T-helper 17 cell (primary cell): ENCODE data around the gene KCNN1. TPM values are rescaled to one million over a fixed set of nuclear protein-coding genes. Genes with fewer than 3 reads are reported as not detected.

Source experiments
- ATAC-seq: fragments of 150-1000 bp; cut with Tn5 transposase; 2 replicates; pipeline ENCODE4 v1.10.0; 2021; ENCODE audit warnings: mild to moderate bottlenecking, moderate library complexity
- DNase-seq, 3 donors: peaks; one replicate each; pipeline versions ENCODE4 v3.0.0 to v3.0.0-alpha.2; 2020 to 2021
- H3K9me3 ChIP-seq: one replicate; pipeline ENCODE4 v1.7.0; 2013; ENCODE audit warnings: low read length, mild to moderate bottlenecking; ENCODE audit not compliant: control insufficient read depth, poor library complexity, severe bottlenecking
- H3K27ac Mint-ChIP-seq: one replicate; pipeline ENCODE4 v1.8.0; 2022; ENCODE audit warnings: mild to moderate bottlenecking, moderate library complexity, mixed read lengths
- H3K27me3 Mint-ChIP-seq: one replicate; pipeline ENCODE4 v1.8.0; 2022; ENCODE audit warnings: mixed read lengths
- H3K36me3 Mint-ChIP-seq: one replicate; pipeline ENCODE4 v1.8.0; 2022; ENCODE audit warnings: low read depth, mixed read lengths
- H3K4me1 Mint-ChIP-seq: one replicate; pipeline ENCODE4 v1.8.0; 2022; ENCODE audit warnings: mild to moderate bottlenecking, mixed read lengths
- H3K4me3 Mint-ChIP-seq: one replicate; pipeline ENCODE4 v1.8.0; 2022; ENCODE audit warnings: mild to moderate bottlenecking, moderate library complexity, mixed read lengths
- total RNA-seq, 4 donors: library from RNA in 2 of 4; stranded (reverse) in 2 of 4; gene quantifications; one replicate each; pipeline ENCODE4 v1.2.3 and lab custom pipeline; 2022 to 2026

Gene KCNN1
- total RNA-seq, 2 donors from 2014 or later, result not detected

DNA sequence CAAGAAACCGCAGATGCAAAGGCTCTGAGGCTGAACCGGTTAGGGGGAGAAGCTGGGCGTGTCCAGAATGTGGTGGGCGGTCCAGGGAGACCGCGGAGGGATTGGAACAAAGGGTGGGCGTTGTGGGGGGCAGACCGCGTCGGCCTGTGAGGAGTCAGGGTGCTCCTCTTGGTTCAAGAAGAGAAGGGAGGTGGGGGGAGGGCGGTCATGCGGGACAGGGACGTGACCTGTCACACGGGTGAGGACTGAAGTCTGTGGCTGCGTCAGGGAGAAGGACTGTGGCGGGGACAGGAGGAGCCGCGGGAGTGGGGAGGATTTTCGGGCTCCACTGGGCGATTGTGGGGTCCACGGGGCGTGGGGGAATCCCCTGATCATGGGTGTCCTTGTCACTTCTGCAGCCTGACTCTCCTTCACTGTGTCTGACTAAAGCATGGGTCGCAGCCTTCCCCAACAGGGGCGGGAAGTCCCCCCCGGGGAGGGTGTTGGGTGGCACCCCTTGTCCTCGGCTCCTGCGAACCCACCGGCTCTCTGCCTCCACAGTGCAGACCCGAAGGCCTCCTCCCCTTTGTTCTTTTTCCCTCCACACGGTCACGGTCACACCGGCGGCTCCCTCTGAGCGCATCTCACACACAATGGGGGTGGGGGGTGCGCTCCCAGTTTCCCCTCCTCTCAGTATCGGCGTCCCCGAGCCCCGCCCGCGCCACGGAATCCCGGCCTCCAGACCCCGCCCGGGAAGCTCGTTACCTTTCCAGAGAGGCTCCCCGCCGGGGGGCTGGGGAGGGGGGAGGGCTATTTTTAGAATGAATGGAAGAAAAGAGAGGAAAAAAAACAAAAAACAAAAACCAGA is 16.4 kb upstream of the KCNN1 start:
- Mint-ChIP-seq H3K36me3 (peaks cover 4% of the 10 kb centered on the region), H3K27ac (peak overlapping the region; percentile 99), H3K4me1 (peaks cover 40% of the 10 kb centered on the region), H3K27me3 (peaks cover 35% of the 10 kb centered on the region), H3K4me3 (peak overlapping the region; percentile 88)
- H3K9me3 ChIP-seq, result no peaks in the 10 kb centered on the region
- ATAC-seq, result peak; percentile 12
- peak in 2 of 3 donors; percentile 44 to 63 for DNase-seq

GRCh38 chr19:17951157-17951989 is 15.5 kb upstream of the KCNN1 start:
- Mint-ChIP-seq H3K36me3 (peaks cover 4% of the 10 kb centered on the region), H3K4me1 (peaks cover 33% of the 10 kb centered on the region), H3K4me3 (peak overlapping the region; percentile 88), H3K27me3 (peaks cover 35% of the 10 kb centered on the region), H3K27ac (no peak overlapping the region)
- DNase-seq (no peak), ATAC-seq (no peak)
- no peaks in the 10 kb centered on the region for H3K9me3 ChIP-seq

- H3K9me3 ChIP-seq, result no peaks in the 10 kb centered on the region
- no peak overlapping the region for H3K4me3 Mint-ChIP-seq
- H3K27me3 Mint-ChIP-seq, result peaks cover 37% of the 10 kb centered on the region
- ATAC-seq (no peak), DNase-seq (no peak)
- no peak overlapping the region for H3K27ac Mint-ChIP-seq
- H3K36me3 Mint-ChIP-seq, result peaks cover 5% of the 10 kb centered on the region
- H3K4me1 Mint-ChIP-seq, result peaks cover 28% of the 10 kb centered on the region
These were observed 14.6 kb upstream of the KCNN1 start for GRCh38 chr19:17951990-17952976.

- peaks cover 44% of the 10 kb centered on the region for H3K27me3 Mint-ChIP-seq
- DNase-seq, result no peak
- H3K9me3 ChIP-seq, result no peaks in the 10 kb centered on the region
- peak overlapping the region; percentile 36 for H3K4me3 Mint-ChIP-seq
- ATAC-seq, result no peak
- peaks cover 26% of the 10 kb centered on the region for H3K4me1 Mint-ChIP-seq
- no peak overlapping the region for H3K27ac Mint-ChIP-seq
- H3K36me3 Mint-ChIP-seq, result peaks cover 8% of the 10 kb centered on the region
These were observed 13.5 kb upstream of the KCNN1 start for GRCh38 chr19:17953316-17953801.

- ATAC-seq (no peak), DNase-seq (no peak)
- no peak overlapping the region for H3K27ac Mint-ChIP-seq
- no peaks in the 10 kb centered on the region for H3K9me3 ChIP-seq
- H3K4me3 Mint-ChIP-seq, result no peak overlapping the region
- peaks cover 8% of the 10 kb centered on the region for H3K36me3 Mint-ChIP-seq
- peaks cover 26% of the 10 kb centered on the region for H3K4me1 Mint-ChIP-seq
- peaks cover 44% of the 10 kb centered on the region for H3K27me3 Mint-ChIP-seq
These were observed 13.0 kb upstream of the KCNN1 start for GRCh38 chr19:17953869-17954268.

GRCh38 chr19:17954401-17954800 is 12.5 kb upstream of the KCNN1 start:
- peaks cover 23% of the 10 kb centered on the region for H3K4me1 Mint-ChIP-seq
- H3K27ac Mint-ChIP-seq, result no peak overlapping the region
- no peaks in the 10 kb centered on the region for H3K9me3 ChIP-seq
- no peak for DNase-seq
- no peak for ATAC-seq
- H3K27me3 Mint-ChIP-seq, result peaks cover 40% of the 10 kb centered on the region
- peaks cover 8% of the 10 kb centered on the region for H3K36me3 Mint-ChIP-seq
- no peak overlapping the region for H3K4me3 Mint-ChIP-seq

DNA sequence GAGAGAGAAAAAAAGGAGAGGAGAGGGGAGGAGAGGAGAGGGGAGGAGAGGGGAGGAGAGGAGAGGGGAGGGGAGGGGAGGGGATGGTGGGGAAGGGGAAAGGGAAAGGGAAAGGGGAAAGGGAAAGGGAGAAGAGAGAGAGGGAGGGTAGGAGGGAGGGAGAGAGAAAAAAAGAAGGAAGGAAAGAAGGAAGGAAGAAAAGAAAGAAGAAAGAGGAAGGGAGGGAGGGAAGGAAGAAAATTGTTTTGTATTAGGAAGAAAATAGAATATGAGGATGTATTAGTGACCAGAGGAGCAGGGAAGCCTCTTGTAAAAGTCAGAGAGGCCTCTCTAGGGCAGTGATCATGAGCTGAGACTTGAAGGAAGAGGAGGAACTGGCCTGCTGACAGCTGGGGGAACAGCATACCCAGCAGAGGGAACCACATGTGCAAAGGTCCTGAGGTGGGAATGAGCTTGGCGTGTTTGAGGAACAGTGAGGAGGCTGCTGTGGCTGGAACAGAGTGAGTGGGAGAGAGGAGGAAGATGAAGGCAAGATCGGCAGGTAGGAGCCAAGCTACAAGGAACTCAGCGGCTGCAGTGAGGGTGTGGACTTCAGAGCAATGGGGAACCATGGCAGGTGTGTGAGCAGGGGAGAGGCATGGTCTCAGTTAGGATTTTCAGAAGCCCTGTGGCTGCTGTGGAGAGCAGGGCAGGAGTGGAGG is 9.6 kb upstream of the KCNN1 start:
- Mint-ChIP-seq H3K36me3 (peaks cover 4% of the 10 kb centered on the region), H3K27me3 (peaks cover 21% of the 10 kb centered on the region), H3K4me1 (peaks cover 6% of the 10 kb centered on the region), H3K4me3 (no peak overlapping the region), H3K27ac (no peak overlapping the region)
- DNase-seq (no peak), ATAC-seq (no peak)
- H3K9me3 ChIP-seq, result no peaks in the 10 kb centered on the region

DNA sequence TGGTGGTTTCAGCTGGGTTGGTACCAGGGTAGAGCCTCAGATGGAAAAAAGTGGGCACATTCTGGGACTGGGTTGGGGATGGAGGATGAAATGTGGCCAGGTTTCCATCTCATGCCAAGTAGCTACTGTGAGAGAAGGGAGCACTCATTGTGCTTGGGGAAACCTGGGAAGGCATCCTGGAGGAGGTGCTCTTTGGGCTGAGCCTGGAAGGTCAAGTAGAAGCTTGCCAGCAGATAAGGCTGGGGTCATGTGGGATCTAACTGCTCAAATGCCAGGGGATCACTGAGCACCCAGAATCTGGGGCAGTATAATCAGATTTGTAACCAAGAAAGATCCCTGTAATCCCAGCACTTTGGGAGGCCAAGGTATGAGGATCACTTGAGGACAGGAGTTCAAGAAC is 9.0 kb upstream of the KCNN1 start:
- Mint-ChIP-seq H3K36me3 (peaks cover 4% of the 10 kb centered on the region), H3K4me1 (peaks cover 4% of the 10 kb centered on the region), H3K27ac (no peak overlapping the region), H3K4me3 (no peak overlapping the region), H3K27me3 (peaks cover 21% of the 10 kb centered on the region)
- H3K9me3 ChIP-seq, result no peaks in the 10 kb centered on the region
- no peak for DNase-seq
- no peak for ATAC-seq

DNA sequence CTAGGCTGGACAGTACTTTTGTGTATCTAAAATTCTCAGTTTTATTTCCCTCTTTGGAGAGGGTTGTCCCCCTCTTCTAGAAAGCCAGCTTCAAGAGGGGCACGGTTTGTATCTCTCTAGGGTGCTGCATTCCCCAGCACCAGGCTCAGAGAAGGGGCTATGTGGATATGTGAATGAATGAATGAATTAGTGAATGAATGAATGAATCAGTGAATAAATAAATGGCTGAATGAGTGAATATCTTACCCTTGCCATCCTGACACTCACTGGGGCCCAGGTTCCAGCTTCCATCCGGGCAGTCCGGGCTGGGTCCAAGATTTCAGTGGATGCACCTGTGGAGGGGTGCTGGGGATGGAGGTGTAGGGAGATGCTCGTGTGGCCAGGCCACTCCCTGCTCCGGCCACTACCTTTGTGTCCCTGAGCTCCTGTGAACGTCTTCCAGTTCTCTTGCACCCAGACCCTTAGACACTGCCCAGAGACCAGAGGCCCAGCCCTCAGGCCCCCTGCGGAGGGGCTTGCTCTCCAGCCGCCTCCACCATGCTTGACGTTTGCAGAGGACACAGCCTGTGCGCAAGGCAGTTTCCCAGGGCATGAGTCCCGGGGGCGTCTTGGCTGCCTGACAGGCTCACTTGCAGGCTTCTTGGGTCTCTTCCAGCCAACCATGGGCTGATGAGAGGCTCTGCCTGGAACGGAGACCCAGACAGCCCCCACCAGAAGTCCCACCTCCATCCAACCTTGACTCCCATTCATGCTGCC is 2.8 kb upstream of the KCNN1 start:
- Mint-ChIP-seq H3K27me3 (peaks cover 41% of the 10 kb centered on the region), H3K4me1 (peaks cover 3% of the 10 kb centered on the region)
- ATAC-seq, result no peak

GRCh38 chr19:17965370-17966128 is 1.4 kb upstream of the KCNN1 start:
- Mint-ChIP-seq H3K36me3 (peaks cover 7% of the 10 kb centered on the region), H3K4me3 (no peak overlapping the region), H3K27ac (no peak overlapping the region), H3K4me1 (peaks cover 3% of the 10 kb centered on the region), H3K27me3 (peaks cover 46% of the 10 kb centered on the region)
- no peak for DNase-seq
- ATAC-seq, result no peak
- H3K9me3 ChIP-seq, result no peaks in the 10 kb centered on the region

More for the DNA sequence above, 2.8 kb upstream of the KCNN1 start:
- H3K9me3 ChIP-seq, result no peaks in the 10 kb centered on the region
- DNase-seq, result no peak
- H3K36me3 Mint-ChIP-seq, result peaks cover 7% of the 10 kb centered on the region
- no peak overlapping the region for H3K27ac Mint-ChIP-seq
- no peak overlapping the region for H3K4me3 Mint-ChIP-seq

GRCh38 chr19:17966129-17966483 is 801 bp upstream of the KCNN1 start:
- H3K27me3 Mint-ChIP-seq, result peaks cover 46% of the 10 kb centered on the region
- H3K9me3 ChIP-seq, result no peaks in the 10 kb centered on the region
- DNase-seq (no peak), ATAC-seq (no peak)
- H3K27ac Mint-ChIP-seq, result no peak overlapping the region
- H3K36me3 Mint-ChIP-seq, result peaks cover 7% of the 10 kb centered on the region
- peaks cover 3% of the 10 kb centered on the region for H3K4me1 Mint-ChIP-seq
- no peak overlapping the region for H3K4me3 Mint-ChIP-seq
